ENCODE data around the gene OST4.

OST4 gene

GRCh38 chr2:27070653-27071276 is 689 bp downstream of the OST4 start:
- in situ Hi-C loops (cut with HindIII; ENCODE audit: low pct_unique_long_range_greater_than_20kb, low sequenced_read_pairs), result no loop called here
- no peak for DNase-seq (ENCODE audit: low read depth in 1 of 2, low spot score in 1 of 2)
- no peak for TF ChIP-seq JUND (IDR thresholded peaks at IDR 0.05; ENCODE audit: low read depth)

GRCh38 chr2:27069961-27070618 is 1.4 kb downstream of the OST4 start:
- no peak for TF ChIP-seq JUND (IDR thresholded peaks at IDR 0.05; ENCODE audit: low read depth)
- in situ Hi-C loops (cut with HindIII; ENCODE audit: low pct_unique_long_range_greater_than_20kb, low sequenced_read_pairs), result no loop called here
- DNase-seq (ENCODE audit: low read depth in 1 of 2, low spot score in 1 of 2), result no peak

GRCh38 chr2:27069436-27069835 is 2.0 kb downstream of the OST4 start:
- TF ChIP-seq JUND (IDR thresholded peaks at IDR 0.05; ENCODE audit: low read depth), result no peak
- in situ Hi-C loops (cut with HindIII; ENCODE audit: low pct_unique_long_range_greater_than_20kb, low sequenced_read_pairs), result no loop called here
- no peak for DNase-seq (ENCODE audit: low read depth in 1 of 2, low spot score in 1 of 2)

GRCh38 chr2:27067385-27067784 is 4.1 kb downstream of the OST4 start:
- in situ Hi-C loops (cut with HindIII; ENCODE audit: low pct_unique_long_range_greater_than_20kb, low sequenced_read_pairs), result no loop called here

GRCh38 chr2:27065128-27065527 is 6.3 kb downstream of the OST4 start:
- no peak for TF ChIP-seq JUND (IDR thresholded peaks at IDR 0.05; ENCODE audit: low read depth)
- in situ Hi-C loops (cut with HindIII; ENCODE audit: low pct_unique_long_range_greater_than_20kb, low sequenced_read_pairs), result no loop called here
- DNase-seq (ENCODE audit: low read depth in 1 of 2, low spot score in 1 of 2), result no peak

More at GRCh38 chr2:27067385-27067784, 4.1 kb downstream of the OST4 start:
- DNase-seq (ENCODE audit: low read depth in 1 of 2, low spot score in 1 of 2), result no peak
- TF ChIP-seq JUND (IDR thresholded peaks at IDR 0.05; ENCODE audit: low read depth), result no peak

- no peak for TF ChIP-seq JUND (IDR thresholded peaks at IDR 0.05; ENCODE audit: low read depth)
- in situ Hi-C loops (cut with HindIII; ENCODE audit: low pct_unique_long_range_greater_than_20kb, low sequenced_read_pairs), result no loop called here
Observed at GRCh38 chr2:27060323-27060722, 11.1 kb downstream of the OST4 start.

GRCh38 chr2:27059141-27059820 is 12.2 kb downstream of the OST4 start:
- no peak for TF ChIP-seq JUND (IDR thresholded peaks at IDR 0.05; ENCODE audit: low read depth)
- DNase-seq (ENCODE audit: low read depth in 1 of 2, low spot score in 1 of 2), result no peak
- in situ Hi-C loops (cut with HindIII; ENCODE audit: low pct_unique_long_range_greater_than_20kb, low sequenced_read_pairs), result no loop called here

More at GRCh38 chr2:27060323-27060722, 11.1 kb downstream of the OST4 start:
- DNase-seq (ENCODE audit: low read depth in 1 of 2, low spot score in 1 of 2), result no peak

- TF ChIP-seq JUND (IDR thresholded peaks at IDR 0.05; ENCODE audit: low read depth), result no peak
- in situ Hi-C loops (cut with HindIII; ENCODE audit: low pct_unique_long_range_greater_than_20kb, low sequenced_read_pairs), result no loop called here
- DNase-seq (ENCODE audit: low read depth in 1 of 2, low spot score in 1 of 2), result no peak
Observed at GRCh38 chr2:27058210-27058609, 13.2 kb downstream of the OST4 start.

- in situ Hi-C loops (cut with HindIII; ENCODE audit: low pct_unique_long_range_greater_than_20kb, low sequenced_read_pairs), result no loop called here
Observed at GRCh38 chr2:27057184-27057583, 14.3 kb downstream of the OST4 start.

GRCh38 chr2:27054721-27055120 is 16.7 kb downstream of the OST4 start:
- TF ChIP-seq JUND (IDR thresholded peaks at IDR 0.05; ENCODE audit: low read depth), result no peak
- in situ Hi-C loops (cut with HindIII; ENCODE audit: low pct_unique_long_range_greater_than_20kb, low sequenced_read_pairs), result no loop called here
- no peak for DNase-seq (ENCODE audit: low read depth in 1 of 2, low spot score in 1 of 2)

More at GRCh38 chr2:27057184-27057583, 14.3 kb downstream of the OST4 start:
- no peak for TF ChIP-seq JUND (IDR thresholded peaks at IDR 0.05; ENCODE audit: low read depth)
- DNase-seq (ENCODE audit: low read depth in 1 of 2, low spot score in 1 of 2), result no peak

- no peak for DNase-seq (ENCODE audit: low read depth in 1 of 2, low spot score in 1 of 2)
- in situ Hi-C loops (cut with HindIII; ENCODE audit: low pct_unique_long_range_greater_than_20kb, low sequenced_read_pairs), result no loop called here
- TF ChIP-seq JUND (IDR thresholded peaks at IDR 0.05; ENCODE audit: low read depth), result no peak
Observed at GRCh38 chr2:27053776-27054175, 17.7 kb downstream of the OST4 start.

GRCh38 chr2:27053321-27053720 is 18.1 kb downstream of the OST4 start:
- no peak for DNase-seq (ENCODE audit: low read depth in 1 of 2, low spot score in 1 of 2)
- in situ Hi-C loops (cut with HindIII; ENCODE audit: low pct_unique_long_range_greater_than_20kb, low sequenced_read_pairs), result no loop called here
- no peak for TF ChIP-seq JUND (IDR thresholded peaks at IDR 0.05; ENCODE audit: low read depth)
